ENCODE data around the gene FPR3. TPM values are rescaled to one million over a fixed set of nuclear protein-coding genes. Genes with fewer than 3 reads are reported as not detected.

Gene FPR3
- polyA plus RNA-seq, 2 of the 4 experiments (the other 2 are of a cell fraction): not detected

DNA sequence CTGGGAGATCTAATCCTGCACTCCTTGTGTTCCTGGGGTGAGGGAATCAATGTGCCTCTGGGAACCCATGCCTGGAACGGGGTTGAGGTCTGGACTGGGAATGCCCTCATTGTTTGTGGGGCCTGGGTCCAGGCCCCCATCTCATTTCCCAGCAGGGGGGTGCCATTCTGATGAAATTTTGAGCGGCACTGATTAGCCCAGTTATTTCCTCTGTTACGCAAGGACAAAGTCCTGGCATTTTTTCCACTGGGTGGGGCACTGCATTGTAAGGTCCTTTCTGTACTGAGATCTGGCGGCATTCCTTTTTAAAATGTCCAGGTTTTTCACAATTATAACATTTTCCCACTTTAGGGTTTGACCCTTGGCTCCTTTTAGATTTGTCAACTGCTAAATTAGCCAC is 14.8 kb downstream of the FPR3 start:
- no peak for DNase-seq (ENCODE audit: low read depth in 1 of 2, low spot score in 1 of 2)
- H3K4me3 ChIP-seq: no peak overlapping the region
- ATAC-seq: no peak
- no peak overlapping the region for H3K27ac ChIP-seq
- TF ChIP-seq, protein P1, sequence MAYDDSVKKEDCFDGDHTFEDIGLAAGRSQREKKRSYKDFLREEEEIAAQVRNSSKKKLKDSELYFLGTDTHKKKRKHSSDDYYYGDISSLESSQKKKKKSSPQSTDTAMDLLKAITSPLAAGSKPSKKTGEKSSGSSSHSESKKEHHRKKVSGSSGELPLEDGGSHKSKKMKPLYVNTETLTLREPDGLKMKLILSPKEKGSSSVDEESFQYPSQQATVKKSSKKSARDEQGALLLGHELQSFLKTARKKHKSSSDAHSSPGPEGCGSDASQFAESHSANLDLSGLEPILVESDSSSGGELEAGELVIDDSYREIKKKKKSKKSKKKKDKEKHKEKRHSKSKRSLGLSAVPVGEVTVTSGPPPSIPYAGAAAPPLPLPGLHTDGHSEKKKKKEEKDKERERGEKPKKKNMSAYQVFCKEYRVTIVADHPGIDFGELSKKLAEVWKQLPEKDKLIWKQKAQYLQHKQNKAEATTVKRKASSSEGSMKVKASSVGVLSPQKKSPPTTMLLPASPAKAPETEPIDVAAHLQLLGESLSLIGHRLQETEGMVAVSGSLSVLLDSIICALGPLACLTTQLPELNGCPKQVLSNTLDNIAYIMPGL (CRISPR knock-in tag; IDR thresholded peaks at IDR 0.05; ENCODE audit: borderline replicate concordance): no peak
- no peak for TF ChIP-seq CBX2 (IDR thresholded peaks at IDR 0.05; ENCODE audit: borderline replicate concordance, low read depth)
- TF ChIP-seq NPAS2 (CRISPR knock-in tag; IDR thresholded peaks at IDR 0.05; ENCODE audit: borderline replicate concordance): no peak
- no peak for TF ChIP-seq CHD2 (IDR thresholded peaks at IDR 0.05; ENCODE audit: low read length, partially characterized antibody)
- TF ChIP-seq PHF8 (IDR thresholded peaks at IDR 0.05; ENCODE audit: borderline replicate concordance, low read depth): no peak
- TF ChIP-seq, protein P2, sequence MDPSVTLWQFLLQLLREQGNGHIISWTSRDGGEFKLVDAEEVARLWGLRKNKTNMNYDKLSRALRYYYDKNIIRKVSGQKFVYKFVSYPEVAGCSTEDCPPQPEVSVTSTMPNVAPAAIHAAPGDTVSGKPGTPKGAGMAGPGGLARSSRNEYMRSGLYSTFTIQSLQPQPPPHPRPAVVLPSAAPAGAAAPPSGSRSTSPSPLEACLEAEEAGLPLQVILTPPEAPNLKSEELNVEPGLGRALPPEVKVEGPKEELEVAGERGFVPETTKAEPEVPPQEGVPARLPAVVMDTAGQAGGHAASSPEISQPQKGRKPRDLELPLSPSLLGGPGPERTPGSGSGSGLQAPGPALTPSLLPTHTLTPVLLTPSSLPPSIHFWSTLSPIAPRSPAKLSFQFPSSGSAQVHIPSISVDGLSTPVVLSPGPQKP (IDR thresholded peaks at IDR 0.05; ENCODE audit: low read depth, low read length): no peak
- TF ChIP-seq JUN (IDR thresholded peaks at IDR 0.05): no peak
- no peak for TF ChIP-seq ZSCAN20 (CRISPR knock-in tag; IDR thresholded peaks at IDR 0.05)
- no peak for TF ChIP-seq TP53 (CRISPR knock-in tag; IDR thresholded peaks at IDR 0.05)
- no peak for TF ChIP-seq ZNF302 (CRISPR knock-in tag; IDR thresholded peaks at IDR 0.05)
- TF ChIP-seq RFX5 (IDR thresholded peaks at IDR 0.05): no peak
- no peak for TF ChIP-seq KDM5A (IDR thresholded peaks at IDR 0.05)
- no peak for TF ChIP-seq CHD4 (IDR thresholded peaks at IDR 0.05; ENCODE audit: borderline replicate concordance)
- TF ChIP-seq, protein P3, sequence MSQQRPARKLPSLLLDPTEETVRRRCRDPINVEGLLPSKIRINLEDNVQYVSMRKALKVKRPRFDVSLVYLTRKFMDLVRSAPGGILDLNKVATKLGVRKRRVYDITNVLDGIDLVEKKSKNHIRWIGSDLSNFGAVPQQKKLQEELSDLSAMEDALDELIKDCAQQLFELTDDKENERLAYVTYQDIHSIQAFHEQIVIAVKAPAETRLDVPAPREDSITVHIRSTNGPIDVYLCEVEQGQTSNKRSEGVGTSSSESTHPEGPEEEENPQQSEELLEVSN (IDR thresholded peaks at IDR 0.05; ENCODE audit: borderline replicate concordance, low read depth): no peak
- WGBS (ENCODE audit: missing lambda C conversion rate): 18% methylated on average over 4 of the region's 4 CpGs
- H3K4me2 ChIP-seq: no peak overlapping the region
- ChIA-PET CTCF (interaction anchor here (1.1 kb wide), 1 partner anchor 13 kb away, joined by 3 read pairs; no protein-coding TSS in a partner anchor), POLR2A (no interaction called here)
- H3K9me3 ChIP-seq: peaks cover 41% of the 10 kb centered on the region; the same call in 2 of the 3 replicates
- FAIRE-seq: no peak
- no peaks in the 10 kb centered on the region for H3K4me1 ChIP-seq

DNA sequence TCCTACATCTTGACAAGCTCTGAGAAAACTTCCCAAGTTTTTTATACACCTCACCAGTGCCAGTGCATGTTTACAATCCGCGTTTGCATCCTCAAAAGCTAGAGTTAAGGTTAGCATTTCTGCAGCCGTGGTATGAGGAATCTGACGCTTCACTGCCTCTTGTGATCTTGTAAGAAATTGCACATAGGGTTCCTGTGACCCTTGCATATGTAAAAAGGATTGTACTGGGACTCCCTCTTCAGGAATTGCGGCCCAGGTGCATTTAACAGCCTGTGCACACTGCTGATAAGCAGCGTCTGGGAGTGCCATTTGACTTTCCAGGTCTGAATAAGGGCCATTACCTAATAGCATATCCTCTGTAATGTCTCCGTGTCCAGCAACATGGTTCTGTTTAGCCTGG is 15.3 kb downstream of the FPR3 start:
- no peak for TF ChIP-seq TP53 (CRISPR knock-in tag; IDR thresholded peaks at IDR 0.05)
- TF ChIP-seq MAFK (IDR thresholded peaks at IDR 0.05; ENCODE audit: partially characterized antibody): no peak
- TF ChIP-seq EP300 (IDR thresholded peaks at IDR 0.05): no peak
- no peak for TF ChIP-seq CBX2 (IDR thresholded peaks at IDR 0.05; ENCODE audit: borderline replicate concordance, low read depth)
- TF ChIP-seq CHD2 (IDR thresholded peaks at IDR 0.05; ENCODE audit: low read length, partially characterized antibody): no peak
- no peak for TF ChIP-seq NFE2L2 (conservative IDR thresholded peaks at IDR 0.05; ENCODE audit: low read length)
- WGBS (ENCODE audit: missing lambda C conversion rate): 2% methylated on average over 7 of the region's 7 CpGs
- FAIRE-seq (no peak), ATAC-seq (no peak), DNase-seq (ENCODE audit: low read depth in 1 of 2, low spot score in 1 of 2) (peak in 1 of 2 experiments; percentile 26)
- peaks cover 43% of the 10 kb centered on the region; the same call in 2 of the 3 replicates for H3K9me3 ChIP-seq
- no peaks in the 10 kb centered on the region for H3K4me1 ChIP-seq
- POLR2A ChIA-PET: no interaction called here
- H3K27ac ChIP-seq: no peak overlapping the region
- no peak overlapping the region for H3K4me3 ChIP-seq
- CTCF ChIA-PET: no interaction called here
- H3K4me2 ChIP-seq: no peak overlapping the region

DNA sequence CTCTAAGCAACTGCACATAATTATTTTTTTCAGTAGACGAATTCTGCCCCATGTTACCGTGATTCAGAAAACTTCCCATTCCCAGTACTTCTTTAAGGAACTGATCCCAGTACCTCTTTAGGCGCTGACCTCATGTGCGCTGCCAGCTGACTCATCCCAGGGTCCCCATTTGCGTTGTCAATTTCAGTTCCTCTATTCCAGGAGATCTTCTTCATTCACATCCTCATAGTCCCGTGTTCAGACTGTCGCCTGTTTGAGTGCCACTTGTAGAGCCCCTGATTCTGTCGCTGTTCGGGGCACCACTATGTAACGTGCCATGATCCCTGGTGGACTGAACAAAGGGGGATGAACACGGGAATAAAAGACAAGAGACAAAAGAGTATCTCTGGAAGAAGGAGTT is 16.4 kb downstream of the FPR3 start:
- FAIRE-seq: no peak
- peaks cover 48% of the 10 kb centered on the region for H3K9me3 ChIP-seq
- WGBS (ENCODE audit: missing lambda C conversion rate): 24% methylated on average over 11 of the region's 11 CpGs
- no peaks in the 10 kb centered on the region for H3K4me1 ChIP-seq
- no peak overlapping the region for H3K4me2 ChIP-seq
- ChIA-PET POLR2A (no interaction called here), CTCF (no interaction called here)
- no peak overlapping the region for H3K27ac ChIP-seq
- ATAC-seq: no peak
- no peak overlapping the region for H3K4me3 ChIP-seq
- DNase-seq (ENCODE audit: low read depth in 1 of 2, low spot score in 1 of 2): no peak
- TF ChIP-seq, protein P4, sequence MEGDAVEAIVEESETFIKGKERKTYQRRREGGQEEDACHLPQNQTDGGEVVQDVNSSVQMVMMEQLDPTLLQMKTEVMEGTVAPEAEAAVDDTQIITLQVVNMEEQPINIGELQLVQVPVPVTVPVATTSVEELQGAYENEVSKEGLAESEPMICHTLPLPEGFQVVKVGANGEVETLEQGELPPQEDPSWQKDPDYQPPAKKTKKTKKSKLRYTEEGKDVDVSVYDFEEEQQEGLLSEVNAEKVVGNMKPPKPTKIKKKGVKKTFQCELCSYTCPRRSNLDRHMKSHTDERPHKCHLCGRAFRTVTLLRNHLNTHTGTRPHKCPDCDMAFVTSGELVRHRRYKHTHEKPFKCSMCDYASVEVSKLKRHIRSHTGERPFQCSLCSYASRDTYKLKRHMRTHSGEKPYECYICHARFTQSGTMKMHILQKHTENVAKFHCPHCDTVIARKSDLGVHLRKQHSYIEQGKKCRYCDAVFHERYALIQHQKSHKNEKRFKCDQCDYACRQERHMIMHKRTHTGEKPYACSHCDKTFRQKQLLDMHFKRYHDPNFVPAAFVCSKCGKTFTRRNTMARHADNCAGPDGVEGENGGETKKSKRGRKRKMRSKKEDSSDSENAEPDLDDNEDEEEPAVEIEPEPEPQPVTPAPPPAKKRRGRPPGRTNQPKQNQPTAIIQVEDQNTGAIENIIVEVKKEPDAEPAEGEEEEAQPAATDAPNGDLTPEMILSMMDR (IDR thresholded peaks at IDR 0.05): no peak
- TF ChIP-seq HOXB5 (CRISPR knock-in tag; IDR thresholded peaks at IDR 0.05) (no peak), POLR2AphosphoS2 (conservative IDR thresholded peaks at IDR 0.05; ENCODE audit: low read length) (no peak), HEYL (CRISPR knock-in tag; IDR thresholded peaks at IDR 0.05) (no peak), ZSCAN20 (CRISPR knock-in tag; IDR thresholded peaks at IDR 0.05) (no peak), ESRRA (IDR thresholded peaks at IDR 0.05; ENCODE audit: borderline replicate concordance, low read length) (no peak), RNF2 (IDR thresholded peaks at IDR 0.05; ENCODE audit: borderline replicate concordance, low read depth) (no peak), RAD21 (conservative IDR thresholded peaks at IDR 0.05 in 1 of 2, IDR thresholded peaks at IDR 0.05 in 1 of 2) (no peak), HOXA7 (CRISPR knock-in tag; IDR thresholded peaks at IDR 0.05) (no peak)

All from A549 (cell line).